ENCODE results near the gene NAALADL1. TPM values are rescaled to one million over a fixed set of nuclear protein-coding genes. Genes with fewer than 3 reads are reported as not detected.

NAALADL1 gene
- total RNA-seq, 1 experiment from 2014 or later: not detected

DNA sequence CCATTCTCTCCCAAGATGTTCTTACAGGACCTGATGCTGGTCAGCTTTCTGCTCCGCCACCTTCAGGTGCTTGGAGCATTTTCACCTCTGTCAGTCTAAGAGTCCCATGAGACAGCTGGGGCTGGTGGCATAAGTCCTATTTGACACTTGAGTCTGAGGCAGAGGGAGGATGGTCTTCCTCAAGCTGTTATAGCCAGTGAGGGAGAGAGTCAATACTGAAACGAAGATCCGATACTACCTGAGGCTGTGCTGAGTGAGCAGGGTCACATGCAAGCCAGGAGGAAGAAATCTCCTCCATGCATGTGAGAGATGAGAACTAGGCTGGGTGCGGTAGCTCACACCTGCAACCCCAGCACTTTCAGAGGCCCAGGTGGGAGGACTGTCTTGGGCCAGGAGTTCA is 31.3 kb upstream of the NAALADL1 start:
- H3K4me3 ChIP-seq: no peak overlapping the region
- H3K4me1 ChIP-seq (replicated peaks): peaks cover 6% of the 10 kb centered on the region
- H3K9me3 ChIP-seq (replicated peaks): no peaks in the 10 kb centered on the region
- no peak overlapping the region for H3K27ac ChIP-seq
- DNase-seq (ENCODE audit: low read depth in 1 of 2, low spot score in 2 of 2): no peak
- peaks cover 49% of the 10 kb centered on the region for H3K36me3 ChIP-seq
- no peaks in the 10 kb centered on the region for H3K27me3 ChIP-seq (replicated peaks)

DNA sequence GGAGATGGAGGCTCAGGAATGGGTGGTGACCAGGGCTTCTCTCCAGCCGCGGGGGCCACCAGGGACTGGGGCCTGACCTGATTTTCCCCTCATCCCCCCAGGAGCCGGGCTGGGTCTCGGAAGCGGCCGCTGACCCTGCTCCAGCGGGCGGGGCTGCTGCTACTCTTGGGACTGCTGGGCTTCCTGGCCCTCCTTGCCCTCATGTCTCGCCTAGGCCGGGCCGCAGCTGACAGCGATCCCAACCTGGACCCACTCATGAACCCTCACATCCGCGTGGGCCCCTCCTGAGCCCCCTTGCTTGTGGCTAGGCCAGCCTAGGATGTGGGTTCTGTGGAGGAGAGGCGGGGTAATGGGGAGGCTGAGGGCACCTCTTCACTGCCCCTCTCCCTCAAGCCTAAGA is 29.5 kb upstream of the NAALADL1 start:
- Histone ChIP-seq H3K4me1 (replicated peaks) (peaks cover 12% of the 10 kb centered on the region), H3K4me3 (no peak overlapping the region), H3K27me3 (replicated peaks) (no peaks in the 10 kb centered on the region), H3K27ac (no peak overlapping the region), H3K9me3 (replicated peaks) (no peaks in the 10 kb centered on the region), H3K36me3 (peaks cover 62% of the 10 kb centered on the region)
- DNase-seq (ENCODE audit: low read depth in 1 of 2, low spot score in 2 of 2): no peak

DNA sequence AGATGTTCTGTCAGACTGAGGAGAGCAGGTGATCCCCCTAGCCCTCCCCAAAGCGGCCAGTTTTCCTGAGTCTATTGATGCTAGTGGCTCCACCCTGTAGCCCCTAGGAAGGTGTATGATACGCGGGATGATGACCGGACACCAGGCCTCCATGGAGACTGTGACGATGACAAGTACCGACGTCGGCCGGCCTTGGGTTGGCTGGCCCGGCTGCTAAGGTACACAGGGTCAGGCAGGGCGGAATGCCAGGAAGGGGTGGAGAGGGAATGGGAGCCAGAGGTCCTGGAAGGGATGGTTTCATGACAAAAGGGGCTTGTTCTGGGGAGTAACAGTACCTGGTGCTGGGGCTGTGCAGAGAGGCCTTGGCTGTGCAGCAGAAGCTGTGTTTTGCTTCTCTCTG is 28.9 kb upstream of the NAALADL1 start:
- no peak overlapping the region for H3K4me3 ChIP-seq
- no peak overlapping the region for H3K27ac ChIP-seq
- no peaks in the 10 kb centered on the region for H3K27me3 ChIP-seq (replicated peaks)
- peaks cover 16% of the 10 kb centered on the region for H3K4me1 ChIP-seq (replicated peaks)
- peaks cover 67% of the 10 kb centered on the region for H3K36me3 ChIP-seq
- H3K9me3 ChIP-seq (replicated peaks): no peaks in the 10 kb centered on the region
- DNase-seq (ENCODE audit: low read depth in 1 of 2, low spot score in 2 of 2): no peak

DNA sequence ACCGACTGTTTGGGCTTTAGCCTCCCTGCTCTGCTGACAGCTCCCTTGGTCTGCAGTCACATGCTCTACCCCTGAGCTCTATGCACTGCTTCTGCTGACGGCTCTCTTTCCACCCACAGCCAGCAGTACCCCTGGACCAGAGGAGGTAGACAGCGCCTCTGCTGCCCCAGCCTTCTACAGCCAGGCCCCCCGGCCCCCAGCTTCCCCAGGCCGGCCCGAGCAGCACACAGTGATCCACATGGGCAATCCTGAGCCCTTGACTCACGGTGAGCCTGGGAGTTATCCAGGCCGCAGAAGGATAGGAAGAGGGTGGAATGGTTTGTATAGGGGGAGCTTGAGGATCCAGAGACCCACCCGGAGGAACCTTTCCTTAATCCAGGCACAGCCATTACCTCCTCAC is 28.5 kb upstream of the NAALADL1 start:
- no peaks in the 10 kb centered on the region for H3K27me3 ChIP-seq (replicated peaks)
- peaks cover 71% of the 10 kb centered on the region for H3K36me3 ChIP-seq
- peaks cover 16% of the 10 kb centered on the region for H3K4me1 ChIP-seq (replicated peaks)
- no peaks in the 10 kb centered on the region for H3K9me3 ChIP-seq (replicated peaks)
- no peak for DNase-seq (ENCODE audit: low read depth in 1 of 2, low spot score in 2 of 2)
- no peak overlapping the region for H3K27ac ChIP-seq
- H3K4me3 ChIP-seq: no peak overlapping the region

DNA sequence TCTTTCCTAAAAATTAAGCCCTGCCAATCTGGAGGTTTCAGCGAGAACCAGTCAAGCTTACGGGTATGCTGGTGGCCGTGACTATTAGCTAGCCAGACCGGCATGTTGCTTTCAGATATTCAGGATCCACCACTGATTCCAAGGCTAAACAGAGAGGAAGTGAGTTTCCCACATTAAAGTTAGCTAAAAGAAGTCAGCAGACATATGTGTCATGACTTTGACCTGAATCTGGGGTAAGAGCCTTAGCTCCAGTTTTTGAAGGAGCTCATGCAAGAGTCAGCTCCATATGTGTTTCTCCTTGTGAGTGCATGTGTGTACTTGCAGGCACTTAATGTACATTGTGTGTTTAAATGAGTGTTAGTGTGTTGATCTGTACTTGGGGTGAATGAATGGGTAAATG is 27.1 kb upstream of the NAALADL1 start:
- Histone ChIP-seq H3K27ac (no peak overlapping the region), H3K4me3 (no peak overlapping the region), H3K36me3 (peaks cover 85% of the 10 kb centered on the region), H3K9me3 (replicated peaks) (no peaks in the 10 kb centered on the region), H3K27me3 (replicated peaks) (no peaks in the 10 kb centered on the region), H3K4me1 (replicated peaks) (peaks cover 16% of the 10 kb centered on the region)
- DNase-seq (ENCODE audit: low read depth in 1 of 2, low spot score in 2 of 2): no peak

DNA sequence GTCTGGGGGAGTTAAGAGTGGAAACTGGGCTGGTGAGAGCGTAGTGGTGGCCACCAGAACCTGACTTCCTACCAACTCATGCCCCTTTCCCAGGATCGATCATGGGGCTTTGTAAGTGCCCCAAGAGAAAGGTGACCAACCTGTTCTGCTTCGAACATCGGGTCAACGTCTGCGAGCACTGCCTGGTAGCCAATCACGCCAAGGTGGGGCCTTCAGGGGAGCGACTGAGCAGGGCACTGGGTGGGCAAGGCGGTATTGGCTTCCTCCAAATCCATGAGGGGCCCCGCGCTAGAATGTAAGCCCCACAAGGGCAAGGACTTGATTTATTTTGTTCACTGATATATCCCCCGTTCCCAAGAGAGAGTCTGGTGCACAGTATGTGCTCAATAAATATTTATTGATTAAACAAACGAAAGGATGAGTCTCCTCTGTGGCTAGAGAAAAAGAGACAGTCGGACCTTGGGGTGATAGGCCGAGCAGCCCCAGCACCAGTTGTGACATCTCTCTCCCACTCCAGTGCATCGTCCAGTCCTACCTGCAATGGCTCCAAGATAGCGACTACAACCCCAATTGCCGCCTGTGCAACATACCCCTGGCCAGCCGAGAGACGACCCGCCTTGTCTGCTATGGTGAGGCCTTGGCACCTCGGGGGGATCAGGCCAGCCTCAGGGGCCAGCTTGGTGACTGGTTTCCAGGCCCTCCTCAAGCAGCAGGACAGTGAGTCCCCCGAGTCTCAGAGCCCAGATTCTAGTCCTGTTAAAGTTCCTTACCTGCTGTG is 26.4 kb upstream of the NAALADL1 start:
- peaks cover 16% of the 10 kb centered on the region for H3K4me1 ChIP-seq (replicated peaks)
- peaks cover 91% of the 10 kb centered on the region for H3K36me3 ChIP-seq
- H3K9me3 ChIP-seq (replicated peaks): no peaks in the 10 kb centered on the region
- DNase-seq (ENCODE audit: low read depth in 1 of 2, low spot score in 2 of 2): no peak
- peak overlapping the region; percentile 80 for H3K27ac ChIP-seq
- peak overlapping the region; percentile 76 for H3K4me3 ChIP-seq
- H3K27me3 ChIP-seq (replicated peaks): no peaks in the 10 kb centered on the region

DNA sequence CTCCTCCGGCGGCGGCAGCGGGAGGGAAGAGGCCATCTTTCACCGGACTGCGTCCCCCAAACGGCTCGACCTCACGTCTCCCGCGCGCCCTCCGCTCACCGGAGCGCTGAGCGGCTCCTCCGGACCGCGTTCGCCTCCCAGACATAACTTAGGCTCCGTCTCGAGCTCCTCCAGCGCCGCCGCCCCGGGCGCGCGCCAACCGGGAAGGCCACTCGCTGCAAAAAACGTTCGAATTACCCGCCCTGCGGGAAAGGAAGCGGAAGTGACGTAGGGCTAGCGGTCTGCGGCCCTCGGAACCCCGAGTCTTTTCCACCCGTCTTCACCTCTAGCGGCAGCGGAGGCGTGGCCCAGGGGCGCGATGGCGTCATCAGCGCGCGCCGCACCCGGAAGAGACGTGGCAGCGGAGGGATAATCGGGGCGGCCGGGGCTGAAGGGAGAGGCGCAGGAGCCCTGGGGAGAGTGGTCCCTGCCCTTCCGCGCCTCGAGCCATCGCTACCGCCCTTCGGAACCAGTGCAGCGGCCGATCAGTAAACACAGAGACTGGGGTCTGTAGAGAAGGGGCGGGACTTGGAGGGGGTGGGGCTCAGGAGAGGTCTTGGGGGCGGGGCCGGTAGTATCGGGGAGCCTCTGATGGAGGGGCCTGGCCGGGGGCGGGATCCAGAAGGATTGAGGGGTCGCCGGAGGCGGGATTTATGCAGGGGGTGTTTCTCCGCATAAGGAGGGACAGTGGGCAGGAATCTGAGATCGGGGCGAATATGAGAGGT is 25.7 kb upstream of the NAALADL1 start, which contains the start of the genes CDCA5 and ZFPL1:
Gene CDCA5, minus strand, starts transcription at position 207 of the 764 bp plus-strand sequence. Its CDS starts 62 bp downstream, at position 145.
Gene ZFPL1, plus strand, starts transcription at position 389 of the 764 bp plus-strand sequence. CDS start 477 bp downstream, outside the sequence.
- Histone ChIP-seq H3K36me3 (peaks cover 91% of the 10 kb centered on the region), H3K4me1 (replicated peaks) (peaks cover 16% of the 10 kb centered on the region), H3K4me3 (peak within 1 kb of the TSS; percentile 76), H3K9me3 (replicated peaks) (no peaks in the 10 kb centered on the region), H3K27me3 (replicated peaks) (no peaks in the 10 kb centered on the region), H3K27ac (peak within 1 kb of the TSS; percentile 80)
- DNase-seq (ENCODE audit: low read depth in 1 of 2, low spot score in 2 of 2): peak; percentile 99

DNA sequence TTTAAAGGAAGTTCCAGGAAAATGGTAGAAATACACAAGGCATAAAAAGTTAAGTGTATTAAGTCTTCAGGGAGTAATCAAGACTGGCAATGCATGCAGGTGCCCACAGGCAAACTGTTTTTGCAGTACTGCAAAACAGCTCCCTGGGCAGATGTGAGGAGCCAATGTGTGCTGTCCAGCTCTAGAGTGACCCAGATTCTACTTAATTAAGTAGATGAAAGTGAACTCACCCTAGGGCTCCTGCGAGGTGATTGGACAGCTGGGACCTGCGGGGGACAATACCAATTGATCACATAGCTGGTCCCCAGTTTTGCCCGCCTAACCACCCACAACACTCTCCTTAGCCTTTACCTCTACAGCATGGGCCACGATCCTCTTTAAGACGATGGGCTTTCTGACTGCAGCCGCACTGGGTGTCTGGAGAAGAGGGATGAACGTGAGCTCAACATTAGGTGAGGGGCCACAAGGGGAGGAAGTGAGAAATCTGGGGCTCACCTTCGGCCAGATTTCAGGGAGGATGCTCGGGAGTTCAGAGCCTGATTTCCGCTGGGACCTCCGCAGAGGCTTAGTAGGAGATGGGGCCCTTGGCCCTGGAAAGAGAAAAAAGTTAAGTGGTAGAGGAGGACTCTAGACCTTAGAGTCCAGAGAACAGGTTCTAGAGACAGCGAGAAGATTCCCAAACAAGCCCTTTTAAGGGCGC is 24.9 kb upstream of the NAALADL1 start:
- Histone ChIP-seq H3K27ac (peak overlapping the region; percentile 80), H3K9me3 (replicated peaks) (no peaks in the 10 kb centered on the region), H3K4me1 (replicated peaks) (peaks cover 16% of the 10 kb centered on the region), H3K36me3 (peaks cover 91% of the 10 kb centered on the region), H3K27me3 (replicated peaks) (no peaks in the 10 kb centered on the region), H3K4me3 (peak overlapping the region; percentile 76)
- peak in 1 of 2 experiments; percentile 27 for DNase-seq (ENCODE audit: low read depth in 1 of 2, low spot score in 2 of 2)

DNA sequence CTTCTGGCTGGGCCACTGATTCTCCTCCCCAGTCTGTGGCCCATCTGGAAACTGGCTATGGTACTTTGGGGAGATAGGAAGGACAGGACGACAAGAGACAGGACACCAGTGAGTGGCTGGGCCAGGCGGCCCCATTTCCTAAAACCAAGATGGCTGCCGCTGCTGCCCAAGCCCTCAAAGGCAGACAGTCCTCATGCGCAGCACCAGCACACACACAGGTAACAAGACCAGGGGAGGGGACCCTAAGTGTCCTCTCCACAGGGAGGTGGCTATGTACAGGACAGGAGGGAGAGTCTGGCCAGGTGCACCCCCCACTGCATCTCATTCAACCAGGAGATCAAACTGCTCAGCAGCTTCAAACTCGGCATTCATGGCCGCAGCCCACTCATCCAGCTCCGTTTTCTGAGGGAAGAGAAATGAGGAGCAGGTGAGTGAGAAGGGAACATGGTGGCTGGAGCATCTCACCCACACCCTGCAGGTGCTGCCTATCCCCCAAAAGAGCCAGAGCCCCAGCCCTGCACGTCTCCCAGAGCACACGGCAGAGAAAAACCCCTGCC is 20.5 kb upstream of the NAALADL1 start:
- H3K9me3 ChIP-seq (replicated peaks): no peaks in the 10 kb centered on the region
- DNase-seq (ENCODE audit: low read depth in 1 of 2, low spot score in 2 of 2): no peak
- H3K36me3 ChIP-seq: peaks cover 83% of the 10 kb centered on the region
- H3K27ac ChIP-seq: no peak overlapping the region
- H3K4me1 ChIP-seq (replicated peaks): peaks cover 9% of the 10 kb centered on the region
- no peak overlapping the region for H3K4me3 ChIP-seq
- H3K27me3 ChIP-seq (replicated peaks): no peaks in the 10 kb centered on the region

DNA sequence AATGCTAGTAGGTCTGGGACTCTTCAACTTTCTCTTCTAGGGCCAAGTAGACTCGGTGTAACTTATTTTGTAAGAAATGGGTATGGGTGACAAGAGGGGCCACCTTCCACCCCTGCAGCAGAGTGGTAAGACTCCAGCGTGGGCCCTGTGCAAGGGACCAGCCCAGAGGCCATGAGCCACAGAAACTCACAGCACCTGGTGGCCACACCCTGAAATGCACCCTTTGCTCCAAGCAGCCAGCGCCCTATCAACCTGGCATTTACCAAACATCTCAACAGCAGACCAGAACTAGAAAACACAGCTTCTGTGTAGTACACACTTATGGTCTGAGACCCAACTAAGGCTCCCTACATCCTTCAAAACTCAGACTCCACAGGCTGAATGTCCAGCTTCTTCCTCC is 19.8 kb upstream of the NAALADL1 start:
- Histone ChIP-seq H3K4me1 (replicated peaks) (peaks cover 8% of the 10 kb centered on the region), H3K27me3 (replicated peaks) (no peaks in the 10 kb centered on the region), H3K27ac (no peak overlapping the region), H3K9me3 (replicated peaks) (no peaks in the 10 kb centered on the region), H3K4me3 (no peak overlapping the region), H3K36me3 (peaks cover 76% of the 10 kb centered on the region)
- DNase-seq (ENCODE audit: low read depth in 1 of 2, low spot score in 2 of 2): peak in 1 of 2 experiments; percentile 40

DNA sequence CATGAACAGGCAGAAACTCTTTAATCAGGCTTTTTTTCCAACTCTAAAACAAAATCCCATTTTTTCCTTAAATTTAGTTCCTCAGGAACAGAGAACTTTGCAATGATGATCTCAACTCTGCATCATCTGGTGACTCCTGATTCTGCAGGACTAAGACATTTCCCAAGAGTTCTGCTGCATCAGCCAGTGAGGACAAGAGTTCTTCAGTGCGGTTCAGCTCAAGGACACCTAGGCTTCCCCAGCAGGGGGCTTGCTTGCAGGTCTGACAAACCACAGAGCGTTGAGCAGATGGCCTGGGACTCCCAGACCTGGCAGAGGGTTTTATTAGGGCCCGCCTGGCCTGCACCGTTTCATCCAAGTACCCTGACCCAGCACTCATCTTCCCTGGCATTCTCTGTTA is 19.1 kb upstream of the NAALADL1 start:
- Histone ChIP-seq H3K4me1 (replicated peaks) (peaks cover under 1% of the 10 kb centered on the region), H3K27ac (no peak overlapping the region), H3K4me3 (no peak overlapping the region), H3K9me3 (replicated peaks) (no peaks in the 10 kb centered on the region), H3K36me3 (peaks cover 69% of the 10 kb centered on the region), H3K27me3 (replicated peaks) (no peaks in the 10 kb centered on the region)
- DNase-seq (ENCODE audit: low read depth in 1 of 2, low spot score in 2 of 2): no peak

DNA sequence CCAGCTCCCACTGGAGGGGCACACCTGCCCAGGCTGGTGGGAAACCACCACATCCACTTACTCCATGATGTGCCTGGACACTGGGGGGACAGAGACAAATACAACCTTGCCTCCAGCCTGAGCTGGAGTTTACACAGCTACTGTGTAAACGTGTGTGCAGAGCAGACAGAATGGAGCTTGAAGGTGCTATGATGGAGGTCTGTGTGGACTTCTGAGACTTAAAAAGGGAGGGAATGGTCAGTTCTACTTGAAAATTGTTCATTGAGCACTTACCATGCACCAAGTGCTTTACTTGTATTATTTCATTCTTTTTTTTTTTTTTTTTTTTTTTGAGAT is 14.2 kb upstream of the NAALADL1 start:
- no peak for DNase-seq (ENCODE audit: low read depth in 1 of 2, low spot score in 2 of 2)
- H3K27ac ChIP-seq: no peak overlapping the region
- no peak overlapping the region for H3K4me3 ChIP-seq
- H3K9me3 ChIP-seq (replicated peaks): no peaks in the 10 kb centered on the region
- peaks cover 22% of the 10 kb centered on the region for H3K36me3 ChIP-seq
- H3K27me3 ChIP-seq (replicated peaks): no peaks in the 10 kb centered on the region
- H3K4me1 ChIP-seq (replicated peaks): no peaks in the 10 kb centered on the region

DNA sequence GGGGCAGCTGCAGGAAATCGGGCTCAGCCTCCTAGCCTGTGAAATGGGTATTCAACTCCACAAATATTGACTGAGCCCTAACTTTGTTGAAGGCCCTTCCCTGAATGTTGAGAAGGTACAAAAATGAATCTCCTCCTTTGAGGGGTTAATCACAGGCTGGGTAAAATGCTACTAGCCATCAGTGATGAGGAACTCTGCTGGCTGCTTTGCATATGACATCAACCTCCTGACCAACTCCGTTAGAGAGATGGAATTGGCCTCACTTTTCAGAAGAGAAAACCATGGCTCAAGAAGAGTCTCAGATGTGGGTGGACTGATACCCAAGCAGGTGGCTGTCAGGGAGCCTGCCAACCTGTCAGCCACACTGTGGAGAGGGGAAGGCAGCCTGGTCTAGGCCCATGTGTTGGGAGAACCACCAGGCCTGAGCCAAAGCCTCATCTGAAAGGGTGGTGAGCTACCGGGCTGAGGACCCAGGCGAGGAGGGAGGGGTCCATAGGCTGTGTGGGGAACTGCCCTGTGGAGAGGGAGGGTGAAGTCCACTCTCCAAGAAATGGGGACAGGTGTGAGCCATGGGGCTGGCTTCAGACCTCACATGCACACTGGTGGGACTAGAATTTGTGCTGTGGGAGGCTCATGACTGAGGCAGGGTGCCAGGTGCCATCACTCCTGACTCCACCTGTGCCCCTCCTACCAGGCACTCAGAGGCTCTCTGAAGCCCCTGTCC is 13.7 kb upstream of the NAALADL1 start:
- peaks cover 16% of the 10 kb centered on the region for H3K36me3 ChIP-seq
- H3K27me3 ChIP-seq (replicated peaks): no peaks in the 10 kb centered on the region
- H3K4me3 ChIP-seq: no peak overlapping the region
- no peaks in the 10 kb centered on the region for H3K9me3 ChIP-seq (replicated peaks)
- H3K4me1 ChIP-seq (replicated peaks): no peaks in the 10 kb centered on the region
- no peak for DNase-seq (ENCODE audit: low read depth in 1 of 2, low spot score in 2 of 2)
- H3K27ac ChIP-seq: no peak overlapping the region

Measured in SJSA1 (cell line).